HG03139 (cell line): ENCODE results near the gene FAT2.

Experiments used
- ATAC-seq: cut with Tn5 transposase; IDR thresholded peaks from one replicate; pipeline ENCODE4 v1.9.1; 2021; ENCODE audit not compliant: unreplicated experiment

FAT2 gene

DNA sequence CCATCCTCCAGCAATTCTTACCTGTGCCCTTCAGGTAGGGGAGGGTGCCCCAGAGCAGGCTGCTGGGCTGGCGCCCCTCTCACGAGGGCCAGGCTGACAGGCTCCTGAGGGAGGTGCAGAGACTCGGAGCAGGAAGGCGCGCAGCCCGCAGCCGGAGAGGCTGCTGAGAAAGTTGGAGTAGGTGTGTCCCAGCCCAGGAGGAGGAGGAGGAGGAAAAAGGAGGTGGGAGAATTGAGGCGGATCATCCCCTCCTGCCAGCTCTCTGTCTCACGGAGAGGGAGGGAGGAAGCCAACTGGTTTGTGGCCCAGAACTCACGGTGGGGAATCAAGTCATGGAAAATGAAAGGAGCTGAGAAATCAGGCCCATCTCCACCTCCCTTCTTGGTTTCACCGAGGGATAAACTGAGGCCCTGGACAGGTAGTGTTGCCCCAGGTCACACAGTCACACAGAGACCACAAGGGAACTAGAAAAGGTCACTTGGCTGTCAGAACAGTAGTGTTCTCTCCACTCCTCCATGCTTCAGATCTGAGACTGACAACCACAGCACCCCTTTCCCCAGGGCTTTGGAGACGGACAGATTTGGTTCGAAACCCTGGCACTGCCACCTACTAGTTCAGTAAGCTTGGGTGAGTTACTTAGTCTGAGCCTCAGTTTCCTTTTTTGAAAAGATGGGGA, at the start of gene FAT2:
FAT2 (minus strand) TSS at position 188 of the 676 bp plus-strand sequence. CDS start 22,400 bp downstream, outside the sequence.
- no peak for ATAC-seq

GRCh38 chr5:151638619-151639018, 47.5 kb upstream of the FAT2 start:
- ATAC-seq: no peak

DNA sequence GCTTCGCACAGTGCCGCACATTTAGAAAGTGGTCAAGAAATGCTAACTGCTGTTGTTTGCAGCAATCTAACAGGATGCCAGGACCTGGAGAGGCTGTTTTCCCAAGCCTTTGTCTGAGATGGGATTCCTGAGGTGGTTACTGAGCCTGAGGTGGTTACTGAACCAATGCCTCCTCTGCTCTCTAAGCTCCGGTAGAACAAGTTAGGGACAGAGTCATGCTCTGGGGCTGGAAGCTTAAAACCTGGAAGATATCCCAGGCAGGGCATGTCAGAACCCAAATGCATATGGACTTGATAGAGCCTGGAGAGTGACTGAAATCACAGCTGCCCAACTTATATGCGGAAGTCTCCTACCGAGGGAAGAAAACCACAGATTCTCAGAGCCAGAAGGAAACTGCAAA, 46.5 kb upstream of the FAT2 start:
- ATAC-seq: no peak

DNA sequence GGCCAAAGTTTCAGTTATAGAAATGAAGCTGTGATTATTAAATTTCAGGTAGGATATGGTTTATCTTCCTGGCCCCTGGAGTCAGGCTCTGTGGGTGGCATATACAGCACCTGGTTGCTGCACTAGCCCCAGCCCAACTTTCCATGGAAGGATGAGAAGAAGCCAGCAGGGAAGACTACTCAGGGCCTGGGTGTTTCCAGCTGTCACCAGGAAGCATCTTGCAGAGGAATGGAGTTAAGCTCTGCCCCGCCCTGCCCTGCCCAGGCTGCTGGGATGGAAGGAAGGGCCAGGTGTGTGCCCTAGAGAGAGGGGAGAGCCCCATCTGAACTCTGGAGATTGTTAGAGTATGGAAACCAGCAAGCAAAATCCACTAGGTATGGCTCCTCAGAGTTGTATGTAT, 42.8 kb upstream of the FAT2 start:
- no peak for ATAC-seq

GRCh38 chr5:151632941-151633340, 41.8 kb upstream of the FAT2 start:
- no peak for ATAC-seq

- ATAC-seq: no peak
These were observed 41.4 kb upstream of the FAT2 start for GRCh38 chr5:151632524-151632923.

DNA sequence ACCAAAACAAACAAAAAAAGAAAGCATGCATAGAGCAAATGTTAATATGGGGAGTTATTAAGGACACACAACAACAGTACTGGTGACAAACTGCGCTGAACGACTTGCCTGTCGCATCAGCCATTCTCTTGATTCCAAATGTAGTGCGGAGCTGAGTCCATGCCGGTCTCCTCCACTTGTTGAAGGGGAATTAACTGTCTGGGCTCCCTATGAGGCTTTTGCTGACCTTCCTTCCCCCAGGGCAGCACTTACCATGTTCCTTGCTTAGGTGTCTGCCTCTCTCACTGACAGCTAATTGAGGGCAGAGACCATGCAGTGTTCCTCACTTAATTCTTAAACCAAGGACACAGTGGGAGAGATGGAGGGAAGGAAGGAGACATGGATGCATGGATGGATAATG, 40.8 kb upstream of the FAT2 start:
- no peak for ATAC-seq

DNA sequence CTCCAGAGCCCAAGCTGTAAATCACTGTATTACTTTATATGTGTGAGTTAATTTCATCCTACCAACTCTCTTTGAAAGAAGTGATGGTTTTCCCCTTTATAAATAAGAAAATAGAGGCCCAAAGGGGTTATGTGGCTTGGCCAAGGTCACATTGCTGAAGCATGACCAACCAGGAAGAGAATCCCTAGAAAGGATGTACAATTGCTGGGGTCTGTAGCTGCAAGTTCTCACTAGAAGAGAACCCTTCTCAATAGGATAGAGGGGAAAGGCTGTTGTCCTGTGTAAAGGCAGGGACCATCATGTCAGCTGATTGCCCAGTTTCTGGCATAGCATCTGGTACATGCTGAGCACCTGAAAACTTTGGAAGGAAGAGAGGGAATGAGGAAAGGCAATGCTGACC, 39.0 kb upstream of the FAT2 start:
- ATAC-seq: no peak

- ATAC-seq: no peak
These were observed 37.1 kb upstream of the FAT2 start for GRCh38 chr5:151628112-151628823.

DNA sequence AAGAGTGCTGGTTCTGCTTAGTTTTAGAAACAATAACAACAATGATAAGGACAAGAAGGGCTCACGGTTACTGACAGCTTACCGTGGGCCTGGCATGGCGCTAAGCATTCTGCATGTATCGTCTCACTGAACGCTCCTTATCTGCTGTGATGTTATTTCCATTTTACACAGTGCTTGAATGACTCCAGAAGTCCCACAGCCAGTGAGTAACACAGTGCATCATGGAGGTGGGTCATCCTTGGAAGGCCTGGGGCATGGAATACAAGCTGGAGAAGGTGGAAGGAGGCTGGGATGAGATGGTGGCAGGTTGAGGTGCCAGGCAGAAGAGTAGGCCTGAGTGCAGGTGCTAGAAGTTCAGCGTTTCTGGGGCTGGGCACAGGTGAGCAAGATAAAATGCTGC, 36.5 kb upstream of the FAT2 start:
- ATAC-seq: no peak

GRCh38 chr5:151625285-151625684, 34.2 kb upstream of the FAT2 start:
- no peak for ATAC-seq

DNA sequence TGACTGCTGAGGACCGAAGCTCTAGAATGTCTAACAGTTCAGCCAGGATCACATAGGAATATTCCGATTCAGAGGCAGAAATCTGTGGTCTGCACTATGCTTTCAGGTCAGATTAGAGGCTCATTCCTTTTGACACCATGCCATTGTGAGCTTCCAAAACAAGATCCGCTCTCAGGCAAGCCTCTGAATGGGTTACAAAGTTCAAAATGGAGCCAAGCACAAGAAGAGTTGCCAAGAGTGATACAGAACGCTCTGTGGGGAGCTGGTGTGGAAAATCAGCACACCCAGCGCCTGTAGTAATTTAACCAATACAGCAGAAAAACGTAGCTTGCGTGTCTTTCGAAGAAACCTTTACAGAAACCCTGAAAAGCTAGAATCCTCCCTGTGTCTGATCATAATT, 33.3 kb upstream of the FAT2 start:
- no peak for ATAC-seq

GRCh38 chr5:151622367-151623088, 31.4 kb upstream of the FAT2 start:
- ATAC-seq: no peak

GRCh38 chr5:151620461-151620840, 29.3 kb upstream of the FAT2 start:
- ATAC-seq: no peak

DNA sequence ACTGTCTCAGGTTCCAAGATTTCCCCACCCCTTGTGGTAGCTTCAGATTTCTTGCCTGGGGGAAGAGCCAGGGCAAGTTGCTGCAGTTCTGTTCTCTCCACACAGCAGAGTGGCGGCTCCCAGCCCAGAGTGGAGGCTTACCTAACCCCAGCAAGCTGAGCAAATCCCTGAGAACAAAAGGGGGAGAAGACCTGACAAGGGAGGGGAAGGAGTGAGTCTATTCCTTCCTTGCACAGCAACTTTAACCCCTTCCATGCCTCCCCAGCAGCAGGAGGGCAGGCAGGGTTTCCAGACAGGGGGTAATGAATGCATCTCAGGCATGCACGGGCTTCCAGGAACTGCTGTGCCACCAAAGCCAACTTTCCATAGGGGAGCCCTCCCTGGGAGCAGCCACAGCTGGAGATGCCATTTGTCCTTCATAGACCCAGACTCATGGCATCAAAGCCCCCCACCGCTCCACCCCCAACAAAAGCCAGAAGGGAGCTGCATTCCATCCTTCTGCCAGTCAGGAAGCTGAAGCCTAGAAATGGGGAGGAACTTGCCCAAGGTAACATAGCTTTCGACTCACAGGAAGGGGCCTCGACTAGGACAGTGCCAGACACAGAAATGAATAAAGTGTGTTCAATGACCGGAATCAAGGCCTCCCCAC, 28.8 kb upstream of the FAT2 start:
- no peak for ATAC-seq

DNA sequence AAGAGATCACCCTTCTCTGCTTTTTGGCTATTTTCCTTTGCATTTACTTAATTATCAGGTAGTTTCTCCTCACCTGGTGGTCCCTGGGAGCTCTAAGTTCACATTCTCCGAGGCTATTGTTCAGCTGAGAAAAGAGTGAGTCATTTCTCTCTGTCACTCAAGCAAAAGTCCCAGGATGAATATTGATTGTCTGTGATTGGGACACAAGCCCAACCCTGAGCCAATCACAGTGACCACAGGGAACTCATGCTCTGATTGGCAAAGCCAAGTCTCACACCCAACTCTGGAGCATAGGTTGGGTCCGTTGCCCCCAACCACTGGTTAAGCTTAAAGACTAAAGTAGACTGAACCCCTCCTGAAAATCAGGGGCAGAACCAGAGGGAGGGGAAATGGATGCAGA, 27.8 kb upstream of the FAT2 start:
- ATAC-seq: no peak

GRCh38 chr5:151617841-151618710, 26.9 kb upstream of the FAT2 start:
- ATAC-seq: no peak

GRCh38 chr5:151617383-151617840, 26.3 kb upstream of the FAT2 start:
- no peak for ATAC-seq

- no peak for ATAC-seq
These were observed 24.3 kb upstream of the FAT2 start for GRCh38 chr5:151615431-151615830.

GRCh38 chr5:151614565-151614964, 23.4 kb upstream of the FAT2 start:
- ATAC-seq: no peak
